OCI-LY1 (cell line): ENCODE results near the gene FAM234B.

Experiments
- EZH2 ChIP-seq: fragments of 200-600 bp; sonication (generic), shearing (Covaris generic); IDR thresholded peaks from 2 replicates; pipeline ENCODE4 v1.8.0; 2017; ENCODE audit warnings: borderline replicate concordance, mixed run types, mild to moderate bottlenecking, antibody characterized with exemption, low read length, moderate library complexity, mixed read lengths
- TF ChIP-seq, protein P1 (sequence below): fragments of 200-600 bp; sonication (generic), shearing (Covaris generic); IDR thresholded peaks from 2 replicates; pipeline ENCODE4 v1.5.1; 2017; ENCODE audit warnings: mild to moderate bottlenecking, antibody characterized with exemption, low read length, moderate library complexity, mixed read lengths

- TF ChIP-seq EZH2 = no peak
- TF ChIP-seq, protein P1, sequence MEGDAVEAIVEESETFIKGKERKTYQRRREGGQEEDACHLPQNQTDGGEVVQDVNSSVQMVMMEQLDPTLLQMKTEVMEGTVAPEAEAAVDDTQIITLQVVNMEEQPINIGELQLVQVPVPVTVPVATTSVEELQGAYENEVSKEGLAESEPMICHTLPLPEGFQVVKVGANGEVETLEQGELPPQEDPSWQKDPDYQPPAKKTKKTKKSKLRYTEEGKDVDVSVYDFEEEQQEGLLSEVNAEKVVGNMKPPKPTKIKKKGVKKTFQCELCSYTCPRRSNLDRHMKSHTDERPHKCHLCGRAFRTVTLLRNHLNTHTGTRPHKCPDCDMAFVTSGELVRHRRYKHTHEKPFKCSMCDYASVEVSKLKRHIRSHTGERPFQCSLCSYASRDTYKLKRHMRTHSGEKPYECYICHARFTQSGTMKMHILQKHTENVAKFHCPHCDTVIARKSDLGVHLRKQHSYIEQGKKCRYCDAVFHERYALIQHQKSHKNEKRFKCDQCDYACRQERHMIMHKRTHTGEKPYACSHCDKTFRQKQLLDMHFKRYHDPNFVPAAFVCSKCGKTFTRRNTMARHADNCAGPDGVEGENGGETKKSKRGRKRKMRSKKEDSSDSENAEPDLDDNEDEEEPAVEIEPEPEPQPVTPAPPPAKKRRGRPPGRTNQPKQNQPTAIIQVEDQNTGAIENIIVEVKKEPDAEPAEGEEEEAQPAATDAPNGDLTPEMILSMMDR = no peak
Observed at GRCh38 chr12:13128291-13128965, 84.2 kb downstream of the FAM234B start.
